Mesodermal cell (in vitro differentiated cells): ENCODE measurements around the gene CST4.
A peak's percentile ranks its signal among the peaks of the same experiment; 100 is the strongest.
"Not testable (repeated sequence)": the region's sequence is repeated elsewhere in the genome, so short reads cannot be mapped to it uniquely, and the experiment has no call there.

Source experiments
- H3K27ac ChIP-seq: 2 replicates; pipeline ENCODE4 v1.7.0; 2013; ENCODE audit warnings: mild to moderate bottlenecking, low read depth, low read length, moderate library complexity; ENCODE audit not compliant: severe bottlenecking
- H3K36me3 ChIP-seq: 2 replicates; pipeline ENCODE4 v1.7.1; 2013; ENCODE audit warnings: mild to moderate bottlenecking, low read length, moderate library complexity; ENCODE audit not compliant: control insufficient read depth, insufficient read depth
- H3K4me1 ChIP-seq: one replicate; pipeline ENCODE4 v1.7.1; 2013; ENCODE audit warnings: mild to moderate bottlenecking, low read length; ENCODE audit not compliant: insufficient read depth, control insufficient read depth, poor library complexity, severe bottlenecking
- H3K4me3 ChIP-seq: 2 replicates; pipeline ENCODE4 v1.7.0; 2013; ENCODE audit warnings: low read length, control low read depth, mild to moderate bottlenecking; ENCODE audit not compliant: insufficient read depth, poor library complexity, severe bottlenecking; ENCODE audit errors: extremely low read depth
- H3K9me3 ChIP-seq: 2 replicates; pipeline ENCODE4 v1.7.1; 2013; ENCODE audit warnings: mild to moderate bottlenecking, low read length, moderate library complexity; ENCODE audit not compliant: control insufficient read depth
- WGBS, 2 experiments: methylation state at CpG; one replicate each; pipeline ENCODE4 v1.1.5; 2013; ENCODE audit warnings: missing lambda C conversion rate in 2 of 2; ENCODE audit not compliant: insufficient coverage in 2 of 2; 5-methylcytosine and 5-hydroxymethylcytosine counted together

CST4 gene

GRCh38 chr20:23710771-23711170 is 21.9 kb upstream of the CST4 start:
- H3K4me1 ChIP-seq = no peaks in the 10 kb centered on the region
- no peaks in the 10 kb centered on the region for H3K9me3 ChIP-seq
- 86 to 88% methylated on average over 4 of the region's 4 CpGs for WGBS, 2 experiments
- H3K4me3 ChIP-seq = no peak overlapping the region
- no peak overlapping the region for H3K27ac ChIP-seq
- no peaks in the 10 kb centered on the region for H3K36me3 ChIP-seq

- Histone ChIP-seq H3K4me1 (no peaks in the 10 kb centered on the region), H3K27ac (no peak overlapping the region), H3K36me3 (no peaks in the 10 kb centered on the region), H3K9me3 (no peaks in the 10 kb centered on the region), H3K4me3 (no peak overlapping the region)
- no CpG with 5 or more reads among the region's 1 CpG for WGBS, 2 experiments
Observed at GRCh38 chr20:23705895-23706294, 17.1 kb upstream of the CST4 start.

GRCh38 chr20:23702021-23702420 is 13.2 kb upstream of the CST4 start:
- no CpG with 5 or more reads among the region's 4 CpGs for WGBS, 2 experiments
- H3K4me3 ChIP-seq = no peak overlapping the region
- no peaks in the 10 kb centered on the region for H3K36me3 ChIP-seq
- H3K27ac ChIP-seq = no peak overlapping the region
- no peaks in the 10 kb centered on the region for H3K9me3 ChIP-seq
- peaks cover 3% of the 10 kb centered on the region for H3K4me1 ChIP-seq

- H3K9me3 ChIP-seq = no peaks in the 10 kb centered on the region
- no peaks in the 10 kb centered on the region for H3K36me3 ChIP-seq
- H3K27ac ChIP-seq = no peak overlapping the region
- H3K4me1 ChIP-seq = peaks cover 3% of the 10 kb centered on the region
- WGBS, 2 experiments = 86 to 96% methylated on average over 1 to 3 of the region's 3 CpGs
- no peak overlapping the region for H3K4me3 ChIP-seq
Observed at GRCh38 chr20:23700931-23701330, 12.1 kb upstream of the CST4 start.

GRCh38 chr20:23697947-23698346 is 9.1 kb upstream of the CST4 start:
- Histone ChIP-seq H3K27ac (no peak overlapping the region), H3K36me3 (no peaks in the 10 kb centered on the region), H3K4me1 (peaks cover 17% of the 10 kb centered on the region), H3K4me3 (no peak overlapping the region), H3K9me3 (no peaks in the 10 kb centered on the region)
- 100% methylated on average over 1 of the region's 1 CpG for WGBS, 2 experiments

- H3K4me3 ChIP-seq, H3K36me3 ChIP-seq, H3K27ac ChIP-seq, H3K9me3 ChIP-seq: not testable (repeated sequence)
- peaks cover 33% of the 10 kb centered on the region for H3K4me1 ChIP-seq
Observed at GRCh38 chr20:23695068-23695395, 6.2 kb upstream of the CST4 start.

- H3K27ac ChIP-seq, H3K9me3 ChIP-seq, H3K4me3 ChIP-seq, H3K36me3 ChIP-seq: not testable (repeated sequence)
- peaks cover 33% of the 10 kb centered on the region for H3K4me1 ChIP-seq
- WGBS, 2 experiments = 89 to 91% methylated on average over 3 to 4 of the region's 12 CpGs
Observed at GRCh38 chr20:23694178-23695067, 5.6 kb upstream of the CST4 start.

- Histone ChIP-seq H3K27ac (peak overlapping the region; percentile 80), H3K4me1 (peaks cover 30% of the 10 kb centered on the region)
- 53 to 65% methylated on average over 4 to 9 of the region's 10 CpGs for WGBS, 2 experiments
- not testable (repeated sequence) for H3K9me3 ChIP-seq, H3K36me3 ChIP-seq, H3K4me3 ChIP-seq
Observed at GRCh38 chr20:23692725-23693619, 4.1 kb upstream of the CST4 start.

GRCh38 chr20:23691675-23692074 is 2.8 kb upstream of the CST4 start:
- WGBS, 2 experiments = 93% methylated on average over 2 to 3 of the region's 3 CpGs
- Histone ChIP-seq H3K27ac (no peak overlapping the region), H3K4me3 (no peak overlapping the region), H3K9me3 (no peaks in the 10 kb centered on the region), H3K4me1 (peaks cover 30% of the 10 kb centered on the region), H3K36me3 (no peaks in the 10 kb centered on the region)

GRCh38 chr20:23690581-23690980 is 1.7 kb upstream of the CST4 start:
- H3K4me1 ChIP-seq = peaks cover 30% of the 10 kb centered on the region
- H3K27ac ChIP-seq = no peak overlapping the region
- H3K4me3 ChIP-seq = no peak overlapping the region
- no peaks in the 10 kb centered on the region for H3K9me3 ChIP-seq
- WGBS, 2 experiments = 89 to 92% methylated on average over 7 of the region's 8 CpGs
- H3K36me3 ChIP-seq = no peaks in the 10 kb centered on the region

GRCh38 chr20:23689399-23689690 is 507 bp upstream of the CST4 start:
- Histone ChIP-seq H3K27ac (no peak overlapping the region), H3K9me3 (no peaks in the 10 kb centered on the region), H3K36me3 (no peaks in the 10 kb centered on the region), H3K4me3 (no peak overlapping the region), H3K4me1 (peaks cover 28% of the 10 kb centered on the region)
- 83 to 92% methylated on average over 1 to 2 of the region's 3 CpGs for WGBS, 2 experiments
